Activated CD8-positive, alpha-beta memory T cell treated with anti-CD3 and anti-CD28 coated beads, Interleukin-2, amount 50 U/mL, for 24 hours (primary cell): ENCODE measurements around the gene SCFD1.
"Not testable (repeated sequence)": the region's sequence is repeated elsewhere in the genome, so short reads cannot be mapped to it uniquely, and the experiment has no call there.

ENCODE experiments used
- DNase-seq: peaks from one replicate; pipeline ENCODE4 v3.0.0-alpha.2; 2020; ENCODE audit errors: extremely low read depth

The SCFD1 gene

DNA sequence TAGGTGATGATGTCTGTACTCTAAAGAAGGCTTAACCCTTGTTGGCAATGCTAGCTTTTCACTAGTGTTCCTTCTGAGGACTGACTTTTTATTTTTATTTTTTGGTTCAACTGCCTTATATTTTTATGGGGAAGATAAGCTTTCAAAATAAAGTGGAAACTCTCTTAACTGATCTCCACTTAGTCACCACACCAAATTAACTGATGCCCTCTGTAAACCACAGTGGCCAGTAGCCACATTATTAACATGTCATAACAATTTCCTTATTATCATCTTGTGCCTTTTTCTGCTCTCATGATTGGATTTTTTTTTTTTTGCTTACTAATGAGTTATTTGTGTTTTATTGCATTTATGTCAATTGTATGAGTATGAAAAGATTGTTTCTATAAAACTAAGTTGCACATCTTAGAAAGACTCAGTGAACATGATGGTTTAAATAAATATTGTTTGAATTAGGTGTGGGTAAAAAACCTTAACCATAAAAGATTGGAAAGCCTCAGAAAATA lies 56.9 kb downstream of the SCFD1 start:
- no peak for DNase-seq

- DNase-seq: no peak
Observed at GRCh38 chr14:30680036-30680435, 57.9 kb downstream of the SCFD1 start.

GRCh38 chr14:30680776-30681175 lies 58.7 kb downstream of the SCFD1 start:
- not testable (repeated sequence) for DNase-seq

DNA sequence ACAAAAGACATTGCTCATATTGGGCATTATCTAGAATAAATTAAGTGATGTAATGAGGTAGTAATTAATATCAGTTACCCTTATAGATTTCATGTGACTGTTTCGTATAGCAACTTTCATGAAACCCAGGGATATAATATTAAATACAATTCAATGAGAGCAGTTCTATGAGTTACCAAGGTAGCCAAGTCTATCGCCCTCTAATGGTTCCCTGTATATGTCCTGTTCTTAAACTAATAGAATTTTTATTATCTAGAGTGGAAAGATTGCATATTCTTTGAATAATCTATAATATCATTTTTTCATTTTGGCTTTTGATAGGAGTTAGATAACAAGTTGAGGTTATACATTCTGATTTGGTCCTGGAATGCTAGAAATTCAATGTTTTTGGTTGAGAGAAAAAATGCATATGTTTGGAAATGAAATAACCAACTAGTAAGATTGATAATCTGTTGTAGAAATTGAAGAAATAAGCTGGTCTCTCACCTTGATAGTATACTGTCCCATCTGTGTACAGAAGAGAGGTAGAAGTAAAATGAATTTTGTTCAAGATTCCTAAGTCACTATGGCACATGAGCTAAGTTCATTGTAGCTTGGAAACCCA lies 59.7 kb downstream of the SCFD1 start:
- DNase-seq: no peak

- not testable (repeated sequence) for DNase-seq
Observed at GRCh38 chr14:30690487-30691355, 68.6 kb downstream of the SCFD1 start.

GRCh38 chr14:30691751-30692398 lies 69.8 kb downstream of the SCFD1 start:
- no peak for DNase-seq

GRCh38 chr14:30692669-30693068 lies 70.5 kb downstream of the SCFD1 start:
- no peak for DNase-seq

DNA sequence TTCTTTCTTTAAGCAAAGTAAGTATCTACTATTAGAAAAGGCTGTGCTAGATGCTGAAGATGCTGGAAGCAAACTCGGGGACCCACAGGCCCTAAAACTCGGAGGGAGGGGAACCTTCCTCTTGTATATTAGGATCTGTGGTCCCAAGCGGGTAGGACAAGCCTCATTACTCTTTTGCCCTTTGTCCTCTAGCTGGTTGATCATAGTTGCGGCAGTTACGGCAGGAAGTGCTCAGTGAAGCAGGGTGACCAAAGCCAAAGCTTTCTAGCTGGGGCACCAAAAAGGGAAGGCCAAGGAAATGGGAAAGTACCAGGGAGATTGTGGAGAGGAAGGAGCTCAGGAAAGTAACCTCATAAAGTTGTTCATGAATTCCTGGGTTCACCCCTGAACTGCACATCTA lies 76.3 kb downstream of the SCFD1 start:
- no peak for DNase-seq

DNA sequence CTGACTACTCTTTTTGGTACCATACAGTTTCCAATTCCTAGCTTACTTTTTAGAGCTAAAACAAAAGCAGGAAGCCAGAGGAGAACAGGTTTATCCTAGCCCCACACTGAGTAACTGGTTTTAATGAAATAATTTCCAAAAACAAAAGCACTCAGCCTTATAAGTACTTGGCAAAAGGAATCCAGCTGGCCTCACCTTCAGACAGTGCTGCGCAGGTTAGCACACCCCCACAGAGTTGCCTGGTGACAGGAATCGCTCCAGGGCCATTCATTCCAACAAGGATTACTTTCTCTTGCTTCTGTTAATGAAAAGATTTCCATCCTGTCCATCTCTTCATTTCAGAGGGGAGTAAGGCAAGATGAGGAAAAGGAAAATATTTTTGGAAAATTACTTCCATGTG lies 84.6 kb downstream of the SCFD1 start:
- no peak for DNase-seq

GRCh38 chr14:30708157-30708556 lies 86.0 kb downstream of the SCFD1 start:
- DNase-seq: no peak

DNA sequence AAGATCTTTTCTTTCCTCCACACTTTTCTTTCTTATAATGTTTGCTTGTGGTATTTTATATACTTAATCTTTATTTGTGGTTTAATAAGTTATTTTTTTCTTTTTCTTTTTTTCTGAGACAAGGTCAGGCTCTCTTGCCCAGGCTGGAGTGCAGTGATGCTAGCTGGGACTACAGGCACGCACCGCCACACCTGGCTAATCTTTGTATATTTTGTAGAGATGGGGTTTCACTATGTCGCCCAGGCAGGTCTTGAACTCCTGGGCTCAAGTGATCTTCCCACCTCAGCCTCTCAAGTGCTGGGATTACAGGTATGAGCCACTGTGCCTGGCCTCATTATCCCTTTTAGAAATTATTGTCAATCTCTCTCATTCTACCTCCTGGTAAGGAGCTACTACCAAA lies 87.1 kb downstream of the SCFD1 start:
- no peak for DNase-seq

DNA sequence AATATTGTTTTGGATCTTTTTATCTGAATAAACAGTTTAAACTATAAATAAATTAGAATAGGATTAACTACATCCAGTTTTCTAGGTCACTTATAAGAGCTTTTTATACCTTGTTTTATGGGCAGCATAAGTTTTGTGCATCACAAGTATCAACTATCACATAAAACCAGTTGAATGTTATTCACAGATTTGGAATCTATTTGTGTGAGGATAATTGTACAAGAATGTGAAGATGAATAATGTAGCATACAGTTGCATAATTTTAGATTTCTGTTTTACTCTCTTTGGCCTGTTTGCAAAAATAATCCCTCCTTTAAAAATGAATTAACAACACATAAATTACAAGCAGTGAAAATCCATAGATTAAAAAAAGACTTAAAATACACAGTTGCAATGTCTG lies 88.8 kb downstream of the SCFD1 start:
- DNase-seq: no peak

DNA sequence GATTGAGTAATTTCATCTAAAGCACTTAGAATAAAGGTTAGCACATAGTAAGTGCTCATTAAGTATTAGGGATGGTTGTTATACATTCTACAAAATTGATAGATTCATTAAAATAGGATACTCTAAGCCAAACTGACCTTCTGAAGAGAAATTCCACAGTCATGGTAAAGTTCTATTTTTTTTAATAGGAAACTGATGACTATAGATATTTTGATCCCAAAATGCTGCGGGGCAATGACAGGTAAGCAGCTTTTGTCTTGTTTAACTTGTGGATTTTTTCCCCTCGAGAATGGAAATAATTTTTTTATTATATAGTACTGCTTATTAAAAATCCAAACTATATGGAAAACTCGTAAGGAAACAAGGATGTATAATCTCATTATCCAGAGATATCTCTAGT lies 97.0 kb downstream of the SCFD1 start:
- DNase-seq: no peak

GRCh38 chr14:30725763-30726162 lies 103.6 kb downstream of the SCFD1 start:
- DNase-seq: no peak

- no peak for DNase-seq
Observed at GRCh38 chr14:30728471-30728870, 106.4 kb downstream of the SCFD1 start.

DNA sequence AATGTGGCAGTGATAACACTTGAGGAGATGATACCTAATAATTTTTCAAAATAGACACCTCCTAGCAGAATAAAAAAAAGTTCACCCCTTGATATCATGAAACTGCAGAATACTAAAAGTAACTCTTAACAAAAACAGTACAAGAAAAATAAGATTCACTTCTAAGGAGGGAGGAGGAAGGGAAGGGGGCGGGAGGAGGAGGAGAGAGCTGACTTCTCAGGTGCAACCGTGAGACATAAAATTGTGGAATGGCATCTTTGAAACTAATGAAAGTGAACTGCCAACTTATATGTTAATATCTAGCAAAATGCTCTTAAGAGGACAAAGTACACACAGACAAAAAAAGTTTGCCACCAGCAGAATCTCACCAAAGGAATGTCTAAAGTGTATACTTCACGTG lies 115.8 kb downstream of the SCFD1 start:
- DNase-seq: no peak

- DNase-seq: no peak
Observed at GRCh38 chr14:30738978-30739377, 116.9 kb downstream of the SCFD1 start.

- DNase-seq: no peak
Observed at GRCh38 chr14:30748343-30748742, 126.2 kb downstream of the SCFD1 start.

- DNase-seq: no peak
Observed at GRCh38 chr14:30751646-30752416, 129.7 kb downstream of the SCFD1 start.

GRCh38 chr14:30753452-30753851 lies 131.3 kb downstream of the SCFD1 start:
- no peak for DNase-seq

DNA sequence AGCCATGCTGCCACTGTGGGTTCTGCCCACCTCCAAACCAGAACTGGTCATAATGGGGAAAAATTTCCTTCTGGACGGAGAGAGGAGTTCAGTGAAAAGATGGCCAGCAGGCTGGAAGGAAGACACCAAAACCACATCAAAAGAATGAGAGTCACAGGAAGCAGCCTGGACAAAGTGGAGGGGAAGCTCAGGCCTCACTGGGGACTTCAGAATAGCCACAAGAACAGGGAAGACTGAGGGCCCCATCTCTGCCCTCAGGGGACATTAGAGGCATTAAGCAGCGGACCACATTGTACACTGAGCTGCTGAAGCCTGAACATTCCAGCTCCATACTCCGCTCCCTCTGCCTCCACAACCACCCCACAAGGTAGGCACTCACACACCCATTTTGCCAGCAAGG lies 132.7 kb downstream of the SCFD1 start:
- DNase-seq: no peak

DNA sequence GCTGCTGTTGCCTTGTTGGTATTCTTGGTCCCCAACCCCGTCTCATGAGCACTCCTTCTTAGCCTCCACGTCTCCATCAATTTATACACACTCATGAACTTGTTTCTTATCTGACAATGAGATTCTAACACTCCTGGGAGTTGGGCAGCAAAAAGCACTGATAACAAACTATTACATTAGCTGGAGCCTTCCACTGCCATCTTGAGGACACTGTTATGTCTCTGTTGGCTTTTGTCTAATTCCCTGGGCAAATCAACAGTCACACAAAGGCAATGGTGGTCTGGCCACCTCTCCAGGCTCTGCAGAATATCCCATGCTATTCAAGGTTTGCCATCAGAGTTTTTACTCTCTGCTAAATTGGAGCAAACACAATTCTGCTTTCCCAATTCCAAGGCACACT lies 134.5 kb downstream of the SCFD1 start:
- DNase-seq: no peak
